Suprapubic skin (tissue), 4 donors: ENCODE data around the gene SOX12.
"Not testable (repeated sequence)": the region's sequence is repeated elsewhere in the genome, so short reads cannot be mapped to it uniquely, and the experiment has no call there.

Source experiments
- CTCF ChIP-seq, 2 donors: fragments of 200-600 bp in 1 of 2; fragments of 450-650 bp in 1 of 2; sonication (generic) in 1 of 2; IDR thresholded peaks; one replicate each; pipeline ENCODE4 v1.5.1; 2016 to 2019; ENCODE audit warnings: antibody characterized with exemption in 2 of 2, mild to moderate bottlenecking in 1 of 2, moderate library complexity in 1 of 2
- POLR2A ChIP-seq, 2 donors: fragments of 450-650 bp; IDR thresholded peaks; one replicate each; pipeline ENCODE4 v1.6.1; 2017; ENCODE audit warnings: antibody characterized with exemption in 2 of 2, mild to moderate bottlenecking in 2 of 2, moderate library complexity in 2 of 2
- POLR2AphosphoS5 ChIP-seq, 3 donors: sonication (generic); formaldehyde crosslinking; IDR thresholded peaks; one replicate each; pipeline ENCODE4 v1.6.1; 2017; ENCODE audit warnings: antibody characterized with exemption in 3 of 3

GRCh38 chr20:372543-373082 lies 47.3 kb downstream of the SOX12 start:
- TF ChIP-seq CTCF, POLR2AphosphoS5, POLR2A (IDR thresholded peaks at IDR 0.05): not testable (repeated sequence)
